NCI-H187 (cell line): ENCODE results near the gene ZNF709.
"Not testable (repeated sequence)": the region's sequence is repeated elsewhere in the genome, so short reads cannot be mapped to it uniquely, and the experiment has no call there.

Experiments used
- DNase-seq, 2 experiments: peaks; one replicate each; lab custom pipeline; 2025; lab: John Stamatoyannopoulos, UW

ZNF709 gene

GRCh38 chr19:12450844-12451243, 33.8 kb downstream of the ZNF709 start:
- no peak for DNase-seq

- no peak for DNase-seq
These were observed 35.8 kb downstream of the ZNF709 start for GRCh38 chr19:12448808-12449207.

GRCh38 chr19:12440541-12441316, 43.9 kb downstream of the ZNF709 start, which contains the start of gene ZNF443:
TSS of gene ZNF443 (minus strand) at chr19:12441021. CDS start at chr19:12440914, 107 bp downstream.
- peak; percentile 84 to 88 for DNase-seq

- peak in 1 of 2 experiments; percentile 5 for DNase-seq
These were observed 44.7 kb downstream of the ZNF709 start for GRCh38 chr19:12439686-12440540.

- not testable (repeated sequence) for DNase-seq
These were observed 53.8 kb downstream of the ZNF709 start for GRCh38 chr19:12430726-12431299.

- DNase-seq: no peak
These were observed 58.7 kb downstream of the ZNF709 start for GRCh38 chr19:12425888-12426274.

- DNase-seq: no peak
These were observed 59.3 kb downstream of the ZNF709 start for GRCh38 chr19:12425236-12425887.

GRCh38 chr19:12417273-12417672, 67.3 kb downstream of the ZNF709 start:
- not testable (repeated sequence) for DNase-seq

- DNase-seq: no peak
These were observed 72.7 kb downstream of the ZNF709 start for GRCh38 chr19:12411893-12412292.
